NCI-H524 (cell line): ENCODE measurements around the gene CACNA1A.
A peak's percentile ranks its signal among the peaks of the same experiment; 100 is the strongest.

Experiments used
- DNase-seq, 2 experiments: peaks; one replicate each; lab custom pipeline; 2025; lab: John Stamatoyannopoulos, UW

The CACNA1A gene

DNA sequence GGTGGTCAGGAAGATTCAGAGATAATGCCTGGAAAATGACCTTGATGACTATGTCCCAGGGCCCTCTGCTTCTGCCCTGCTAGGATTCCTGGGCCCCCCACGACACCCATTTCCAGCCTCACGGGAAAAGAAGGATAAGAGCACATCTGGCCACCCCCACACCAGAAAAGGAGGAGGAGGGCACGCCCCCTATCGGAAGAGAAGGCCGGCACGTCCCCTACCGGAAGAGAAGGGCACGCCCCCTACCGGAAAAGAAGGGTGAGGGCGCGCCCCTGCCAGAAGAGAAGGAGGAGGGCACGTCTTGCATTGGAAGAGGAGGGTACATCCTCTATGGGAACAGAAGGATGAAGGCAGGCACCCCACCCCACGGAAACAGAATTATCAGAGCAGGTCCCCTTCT, 271.8 kb downstream of the CACNA1A start:
- peak; percentile 17 to 67 for DNase-seq

DNA sequence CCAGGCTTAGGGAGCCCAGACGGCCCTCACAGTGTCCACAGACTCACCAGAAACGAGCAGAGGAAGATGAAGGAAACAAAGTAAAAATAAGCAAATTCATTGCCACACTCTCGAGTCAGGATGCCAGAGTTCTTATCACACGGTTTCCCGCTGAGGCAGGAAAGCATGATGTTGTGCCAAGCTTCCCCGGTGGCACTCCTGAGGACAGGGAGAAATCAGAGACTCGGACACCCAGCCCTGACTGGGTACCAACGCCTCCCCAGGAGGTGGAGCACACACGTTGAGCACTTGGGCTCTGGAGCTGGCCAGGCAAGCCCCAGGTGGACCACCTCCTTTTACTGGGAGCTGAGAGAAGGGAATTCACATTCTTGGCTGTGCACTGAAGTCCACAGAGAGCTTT, 274.6 kb downstream of the CACNA1A start:
- no peak for DNase-seq

DNA sequence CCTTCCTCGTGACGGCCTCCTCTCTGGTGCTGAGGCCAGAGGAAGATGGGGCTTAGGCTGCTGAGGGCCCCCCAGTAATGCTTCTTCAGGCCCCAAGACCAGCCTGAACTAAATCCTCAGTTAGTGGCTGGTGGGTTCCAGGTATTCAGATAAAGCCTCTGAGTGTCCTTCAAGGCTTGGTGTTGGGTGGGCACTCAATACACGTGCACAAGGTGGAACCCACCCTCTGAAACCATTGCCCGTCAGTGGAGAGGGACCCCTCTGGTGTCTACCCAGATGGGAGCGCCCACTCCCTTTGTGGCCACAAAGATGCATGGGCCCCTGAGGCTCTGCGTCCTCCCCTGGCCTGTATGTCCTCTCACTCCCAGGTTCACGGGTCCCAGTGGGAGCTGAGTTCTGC, 277.0 kb downstream of the CACNA1A start:
- DNase-seq = no peak

GRCh38 chr19:13228561-13228960, 277.7 kb downstream of the CACNA1A start:
- no peak for DNase-seq

DNA sequence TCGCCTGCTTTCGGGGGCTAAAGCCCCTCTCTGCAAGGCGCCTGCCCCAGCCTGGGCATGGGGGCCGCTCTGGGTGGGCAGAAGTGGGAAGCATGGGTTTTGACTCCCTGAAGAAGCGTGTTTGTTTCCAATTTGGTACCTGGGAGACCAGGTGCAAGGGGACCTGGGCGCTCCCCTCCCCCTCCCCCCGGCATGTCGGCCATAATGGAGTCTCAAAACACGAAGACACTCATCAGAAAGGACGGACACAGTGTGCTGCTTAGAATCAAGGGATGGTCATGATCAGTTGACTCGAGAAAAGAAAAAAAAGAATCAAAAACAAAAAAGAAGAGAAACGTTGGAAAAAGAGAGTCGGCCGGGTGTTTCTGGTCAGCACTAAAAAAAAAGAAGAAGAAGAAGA, 279.3 kb downstream of the CACNA1A start:
- DNase-seq = no peak

DNA sequence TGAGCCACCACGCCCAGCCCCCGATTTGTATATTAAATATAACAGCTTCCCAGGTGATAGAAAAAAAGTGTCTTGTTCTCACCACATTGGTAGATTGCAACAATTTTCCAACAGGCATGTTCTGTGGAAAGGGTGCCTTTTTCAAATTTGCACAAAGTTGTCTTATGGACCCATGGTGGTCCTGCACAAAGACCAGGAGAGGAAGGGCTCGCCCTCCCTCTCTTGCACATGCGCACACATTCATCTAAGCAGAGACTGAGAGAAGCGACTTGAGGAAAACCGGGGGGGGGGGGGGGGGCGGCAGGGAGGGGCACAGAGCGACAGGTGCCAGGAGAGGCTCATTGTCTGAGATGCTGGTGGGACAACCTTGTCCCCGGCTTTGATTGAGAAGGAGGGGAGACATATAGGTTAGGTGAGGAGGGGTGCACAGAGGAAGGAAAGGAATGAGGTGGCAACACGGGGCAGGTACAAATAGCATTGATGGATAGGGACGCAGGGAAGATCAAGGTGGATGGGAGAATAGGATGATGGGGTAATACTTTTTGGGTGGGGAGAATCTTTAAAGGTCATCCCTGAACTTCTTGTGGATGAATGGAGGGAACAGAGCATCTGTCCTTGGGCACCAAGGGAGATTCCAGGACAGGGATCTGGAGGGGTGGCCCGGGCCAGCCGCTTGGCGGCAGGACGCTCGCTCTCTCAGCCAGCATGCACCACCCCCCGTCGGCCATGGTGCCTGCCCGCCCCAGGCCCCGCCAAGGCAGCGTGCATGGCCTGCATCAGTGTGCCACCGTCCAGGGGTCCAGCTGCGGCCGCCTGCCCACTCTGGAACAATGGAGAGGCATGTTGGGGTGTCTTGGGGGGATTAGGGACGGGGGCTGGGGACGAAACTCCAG, 280.1 kb downstream of the CACNA1A start:
- no peak for DNase-seq

DNA sequence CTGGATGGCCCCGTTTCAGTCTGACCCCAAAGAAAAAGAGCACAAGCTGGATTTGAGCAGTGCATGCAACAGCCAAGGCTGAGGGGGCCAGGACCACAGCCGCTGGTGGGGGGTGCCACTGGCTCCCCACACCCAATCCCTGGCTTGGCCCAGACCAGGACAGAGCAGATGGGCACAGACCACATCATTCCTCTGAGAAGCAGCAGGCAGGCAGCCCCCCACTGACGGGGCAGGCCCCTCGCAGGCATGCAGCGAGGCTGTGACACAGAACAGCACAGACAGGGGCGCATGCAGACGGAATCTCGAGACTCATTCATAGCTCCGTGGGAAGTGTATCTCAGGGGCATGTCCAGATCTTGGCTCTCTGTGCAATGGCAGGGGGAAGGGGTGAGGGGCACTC, 281.2 kb downstream of the CACNA1A start:
- DNase-seq = no peak

- no peak for DNase-seq
Measured at GRCh38 chr19:13220847-13221246, 285.4 kb downstream of the CACNA1A start.

GRCh38 chr19:13215572-13216380, 290.5 kb downstream of the CACNA1A start:
- DNase-seq = no peak

DNA sequence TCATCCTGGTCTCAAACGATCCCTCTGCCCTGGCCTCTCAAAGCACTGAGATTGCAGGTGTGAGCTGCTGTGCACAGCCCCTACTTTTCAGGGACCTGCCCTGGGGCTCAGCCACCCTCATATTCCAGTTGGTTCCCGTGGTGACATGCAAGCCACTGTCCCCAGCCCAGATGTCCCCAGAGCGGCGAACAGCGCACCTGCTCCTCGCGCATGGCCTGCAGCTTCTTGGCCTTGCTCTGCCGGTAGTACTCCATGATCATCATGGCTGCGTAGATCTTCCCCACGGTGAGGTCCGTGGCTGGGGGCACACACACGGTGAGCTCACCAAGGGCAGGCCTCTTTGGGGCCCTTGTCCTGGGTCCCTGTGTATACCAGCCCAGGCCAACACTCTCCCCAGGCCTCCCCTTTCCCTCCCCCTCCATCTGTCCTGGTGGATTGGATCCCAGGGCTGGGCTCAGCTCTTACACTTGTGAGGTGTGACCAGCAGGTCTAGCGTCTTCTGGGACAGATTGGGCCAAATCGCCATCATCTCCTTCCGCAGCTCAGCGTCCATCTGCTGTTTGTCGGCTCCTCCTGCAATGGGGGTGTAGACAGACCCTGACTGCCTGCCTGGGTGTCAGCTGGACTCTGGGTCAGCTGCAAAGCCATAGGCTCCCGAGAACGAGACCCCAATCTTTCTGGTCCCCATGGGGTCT, 292.1 kb downstream of the CACNA1A start:
- peak; percentile 54 to 80 for DNase-seq

GRCh38 chr19:13212759-13213330, 293.4 kb downstream of the CACNA1A start:
- DNase-seq = peak; percentile 34 to 58

- peak in 1 of 2 experiments; percentile 15 for DNase-seq
Measured at GRCh38 chr19:13211426-13212308, 294.6 kb downstream of the CACNA1A start.

- no peak for DNase-seq
Measured at GRCh38 chr19:13210941-13211340, 295.3 kb downstream of the CACNA1A start.

GRCh38 chr19:13210339-13210775, 295.9 kb downstream of the CACNA1A start:
- no peak for DNase-seq

GRCh38 chr19:13209484-13210338, 296.6 kb downstream of the CACNA1A start:
- no peak for DNase-seq

GRCh38 chr19:13208672-13209483, 297.4 kb downstream of the CACNA1A start:
- DNase-seq = no peak

GRCh38 chr19:13207846-13208671, 298.2 kb downstream of the CACNA1A start:
- peak in 1 of 2 experiments; percentile 26 for DNase-seq

GRCh38 chr19:13207237-13207845, 298.9 kb downstream of the CACNA1A start:
- no peak for DNase-seq
